Hematopoietic multipotent progenitor cell (in vitro differentiated cells): ENCODE results near the gene ZNF775. TPM values are rescaled to one million over a fixed set of nuclear protein-coding genes. Genes with fewer than 3 reads are reported as not detected.

Source experiments
- DNase-seq, 3 donors: peaks; one replicate each; pipeline ENCODE4 v3.0.0-alpha.2; 2011 to 2015; ENCODE audit warnings: low read depth in 2 of 3, low spot score in 2 of 3
- total RNA-seq: library from RNA; depleted of rRNA; stranded (reverse); fragments of >200 nt; gene quantifications from one replicate; pipeline ENCODE4 v1.2.3, GENCODE V29; 2012

Gene ZNF775
- total RNA-seq, 1 donor = 10.2 TPM

GRCh38 chr7:150432915-150433892 lies 54.1 kb downstream of the ZNF775 start:
- DNase-seq = no peak

- DNase-seq = no peak
Observed at GRCh38 chr7:150434240-150434639, 55.1 kb downstream of the ZNF775 start.

- no peak for DNase-seq
Observed at GRCh38 chr7:150435047-150435389, 55.9 kb downstream of the ZNF775 start.

DNA sequence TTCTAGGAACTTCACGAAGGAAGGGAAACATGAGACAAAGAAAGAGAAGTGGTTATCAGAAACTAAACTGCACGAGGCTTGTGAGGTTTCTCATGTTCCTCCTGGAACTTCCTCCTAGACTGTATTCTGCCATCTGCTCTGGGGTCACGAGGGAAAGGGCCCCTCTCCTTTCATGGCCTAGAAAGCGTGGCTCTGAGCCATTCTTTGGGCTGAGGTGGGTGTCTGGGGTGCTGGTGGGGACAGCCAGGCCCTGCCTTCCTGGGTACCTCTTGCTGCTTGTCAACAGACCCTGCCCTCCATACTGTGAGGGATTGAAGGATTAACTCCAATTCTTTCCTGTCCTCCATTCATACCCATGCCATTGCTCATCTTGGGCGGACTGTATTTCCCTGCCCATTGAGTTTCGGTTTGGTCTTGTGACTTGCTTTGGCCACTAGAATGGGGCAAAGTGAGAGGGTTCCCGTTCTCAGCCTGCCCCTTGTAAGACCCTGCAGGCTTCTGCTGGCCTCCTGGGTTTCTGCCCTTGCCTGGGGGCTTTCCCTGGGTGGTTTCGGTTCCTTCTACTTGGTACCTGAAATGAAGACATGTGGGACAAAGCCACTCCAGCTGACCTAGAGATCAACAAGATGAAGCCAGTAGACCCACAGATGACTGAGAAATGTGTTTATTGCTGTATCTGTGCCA lies 56.4 kb downstream of the ZNF775 start:
- peak in 1 of 3 donors; percentile 69 for DNase-seq

DNA sequence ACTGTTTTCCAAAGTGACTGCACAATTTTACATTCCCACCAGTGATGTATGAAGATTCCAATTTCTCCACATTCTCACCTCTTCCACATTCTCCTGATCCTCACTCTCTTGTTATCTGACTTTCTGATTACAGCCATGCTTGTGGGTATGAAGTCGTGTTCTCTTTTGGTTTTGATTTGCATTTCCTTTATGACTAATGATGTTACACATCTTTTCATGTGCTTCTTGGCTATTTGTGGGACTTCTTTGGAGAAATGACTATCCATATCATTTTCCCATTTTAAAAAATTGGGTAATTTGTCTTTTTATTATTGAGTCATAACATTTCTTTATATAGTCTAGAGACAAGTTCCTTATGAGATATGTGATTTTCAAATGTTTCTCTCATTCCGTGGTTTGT lies 60.8 kb downstream of the ZNF775 start:
- no peak for DNase-seq

GRCh38 chr7:150441524-150441923 lies 62.4 kb downstream of the ZNF775 start:
- no peak for DNase-seq

- DNase-seq = no peak
Observed at GRCh38 chr7:150442811-150443210, 63.7 kb downstream of the ZNF775 start.

DNA sequence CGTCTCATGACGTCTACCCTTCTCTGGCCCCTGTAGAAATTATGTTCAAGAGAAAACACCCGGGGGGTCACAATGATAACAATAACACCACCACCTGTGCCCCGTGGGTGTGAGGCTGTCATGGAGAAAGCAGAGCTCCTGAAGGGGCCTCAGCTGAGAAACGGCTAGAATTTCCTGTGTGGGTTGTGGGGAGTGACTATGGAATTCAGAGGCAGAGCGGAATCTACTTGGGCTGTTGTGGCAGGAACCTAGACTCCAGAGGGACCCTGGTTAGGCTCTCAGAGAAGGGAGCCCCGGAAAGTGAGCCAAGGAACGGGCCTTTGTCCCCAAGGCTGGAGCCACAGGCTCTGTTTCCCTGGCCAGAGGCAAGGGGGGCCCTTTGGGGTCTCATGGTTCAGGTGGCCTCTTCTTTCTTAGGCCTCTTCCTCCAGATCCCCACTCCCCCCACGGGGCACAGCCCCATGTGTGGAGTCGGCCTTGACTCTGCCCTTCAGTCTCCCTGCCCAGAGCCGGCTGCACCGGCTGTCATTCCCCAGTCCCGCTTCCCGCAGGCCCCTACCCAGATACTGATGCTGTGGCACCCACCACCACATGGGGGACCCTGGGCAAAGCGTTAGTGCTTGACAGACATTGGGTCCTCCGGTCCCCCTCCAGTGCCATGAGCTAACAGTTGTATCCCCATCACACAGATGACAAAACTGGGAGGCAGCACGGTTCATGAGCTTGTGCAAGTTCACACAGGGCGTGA lies 64.8 kb downstream of the ZNF775 start:
- peak in 1 of 3 donors; percentile 64 for DNase-seq

- no peak for DNase-seq
Observed at GRCh38 chr7:150444674-150445365, 65.7 kb downstream of the ZNF775 start.

- DNase-seq = no peak
Observed at GRCh38 chr7:150446288-150446938, 67.3 kb downstream of the ZNF775 start.

Other genes with a start within 250 kb of the ZNF775 start
- 46.6 TPM for gene LRRC61, start 56.0 kb upstream of the ZNF775 start, total RNA-seq
- gene ACTR3C, start 55.8 kb upstream of the ZNF775 start, total RNA-seq = 26.4 TPM
- 2.4 TPM for gene RARRES2, start 37.7 kb upstream of the ZNF775 start, total RNA-seq
- 163 TPM for gene REPIN1, start 10.5 kb upstream of the ZNF775 start, total RNA-seq
- gene GIMAP8, start 71.3 kb downstream of the ZNF775 start, total RNA-seq = 4.8 TPM
- gene GIMAP7, start 135.5 kb downstream of the ZNF775 start, total RNA-seq = 16.7 TPM
- 1.3 TPM for gene GIMAP4, start 188.1 kb downstream of the ZNF775 start, total RNA-seq